Bronchial epithelial cell (primary cell): ENCODE data around the gene NTN4. TPM values are rescaled to one million over a fixed set of nuclear protein-coding genes. Genes with fewer than 3 reads are reported as not detected.

Experiments used
- DNase-seq: peaks from one replicate; pipeline ENCODE4 v3.0.0-alpha.2; 2010; ENCODE audit warnings: low read depth
- FAIRE-seq: peaks from 2 replicates; lab custom pipeline; 2011; peaks lifted over from hg19 to GRCh38; lab: Jason Lieb, UNC
- H3K27me3 ChIP-seq: 2 replicates; pipeline ENCODE4 v1.5.1; 2011; ENCODE audit warnings: low read length; ENCODE audit not compliant: control insufficient read depth, insufficient read depth
- H3K36me3 ChIP-seq: 2 replicates; pipeline ENCODE4 v1.5.1; 2011; ENCODE audit warnings: low read length; ENCODE audit not compliant: control insufficient read depth, insufficient read depth
- H3K4me3 ChIP-seq: 2 replicates; pipeline ENCODE4 v1.5.1; 2011; ENCODE audit warnings: mild to moderate bottlenecking, low read depth, low read length, control low read depth
- CTCF ChIP-seq: IDR thresholded peaks from 2 replicates; pipeline ENCODE4 v1.5.1; 2011; ENCODE audit warnings: mild to moderate bottlenecking, moderate library complexity, low read length, control low read depth, inconsistent platforms; ENCODE audit not compliant: insufficient read depth, severe bottlenecking
- total RNA-seq: library from RNA; depleted of rRNA; stranded (reverse); fragments of >200 nt; gene quantifications from 2 replicates; pipeline ENCODE4 v1.2.1, GENCODE V29; 2014

The NTN4 gene
- 50.3 and 60.4 TPM in 2 replicates for total RNA-seq

- Histone ChIP-seq H3K36me3 (peaks cover 5% of the 10 kb centered on the region), H3K27me3 (no peaks in the 10 kb centered on the region), H3K4me3 (peak within 1 kb of the TSS; percentile 79)
- no peak for TF ChIP-seq CTCF
- no peak for DNase-seq
- no peak for FAIRE-seq
Measured at GRCh38 chr12:95790033-95790916, at the start of gene NTN4. NTN4 (minus strand) TSS chr12:95790764; CDS start chr12:95790309, 455 bp downstream.

GRCh38 chr12:95838125-95838524 lies 47.6 kb upstream of the NTN4 start:
- TF ChIP-seq CTCF = no peak
- FAIRE-seq = no peak
- DNase-seq = peak; percentile 21
- Histone ChIP-seq H3K4me3 (no peak overlapping the region), H3K36me3 (no peaks in the 10 kb centered on the region), H3K27me3 (peaks cover 15% of the 10 kb centered on the region)

GRCh38 chr12:95837240-95838038 lies 46.9 kb upstream of the NTN4 start:
- DNase-seq (no peak), FAIRE-seq (no peak)
- Histone ChIP-seq H3K4me3 (no peak overlapping the region), H3K27me3 (peaks cover 13% of the 10 kb centered on the region), H3K36me3 (no peaks in the 10 kb centered on the region)
- no peak for TF ChIP-seq CTCF

- FAIRE-seq (no peak), DNase-seq (no peak)
- H3K4me3 ChIP-seq = no peak overlapping the region
- H3K36me3 ChIP-seq = no peaks in the 10 kb centered on the region
- H3K27me3 ChIP-seq = peaks cover 15% of the 10 kb centered on the region
- no peak for TF ChIP-seq CTCF
Measured at GRCh38 chr12:95836630-95837239, 46.2 kb upstream of the NTN4 start.

- no peak overlapping the region for H3K4me3 ChIP-seq
- no peaks in the 10 kb centered on the region for H3K36me3 ChIP-seq
- FAIRE-seq (no peak), DNase-seq (peak; percentile 94)
- TF ChIP-seq CTCF = no peak
- peaks cover 15% of the 10 kb centered on the region for H3K27me3 ChIP-seq
Measured at GRCh38 chr12:95836185-95836609, 45.6 kb upstream of the NTN4 start.
